Prostate gland (tissue), 2 donors: Measurements from ENCODE around the gene CALHM6.

Experiments used
- POLR2A ChIP-seq: fragments of 450-650 bp; IDR thresholded peaks from one replicate; pipeline ENCODE4 v1.6.1; 2016; ENCODE audit warnings: antibody characterized with exemption, mild to moderate bottlenecking
- POLR2AphosphoS5 ChIP-seq: sonication (generic); formaldehyde crosslinking; IDR thresholded peaks from one replicate; pipeline ENCODE4 v1.6.1; 2017; ENCODE audit warnings: antibody characterized with exemption
- TF ChIP-seq, protein P1 (sequence below), 4 experiments: fragments of 200-600 bp in 2 of 4; fragments of 450-650 bp in 2 of 4; sonication (generic) in 2 of 4; IDR thresholded peaks; 1 replicate in 3 of 4; 2 replicates in 1 of 4; pipeline ENCODE4 v1.5.1; 2016 to 2019; ENCODE audit warnings: antibody characterized with exemption in 4 of 4, mild to moderate bottlenecking in 2 of 4, moderate library complexity in 2 of 4

DNA sequence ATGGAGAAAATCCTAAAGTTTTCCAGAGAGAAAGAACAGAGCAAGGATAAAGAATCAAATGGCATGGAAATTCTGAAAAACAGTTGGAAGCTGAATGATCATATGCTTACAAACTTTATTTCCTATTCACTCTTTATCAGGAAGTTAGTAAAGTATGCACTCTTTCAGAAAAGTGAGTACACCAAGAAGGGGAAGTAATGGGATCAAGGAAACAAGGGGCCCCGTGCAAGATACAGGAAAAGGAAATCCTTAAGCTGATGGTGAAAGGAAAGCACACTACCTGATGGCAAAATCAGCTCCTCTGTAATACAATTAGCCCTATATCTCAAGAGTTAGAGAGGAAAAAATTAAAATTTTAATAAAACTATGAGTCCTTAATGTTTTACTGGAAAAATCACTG, 14.0 kb downstream of the CALHM6 start:
- no peak for TF ChIP-seq POLR2A
- TF ChIP-seq, protein P1, sequence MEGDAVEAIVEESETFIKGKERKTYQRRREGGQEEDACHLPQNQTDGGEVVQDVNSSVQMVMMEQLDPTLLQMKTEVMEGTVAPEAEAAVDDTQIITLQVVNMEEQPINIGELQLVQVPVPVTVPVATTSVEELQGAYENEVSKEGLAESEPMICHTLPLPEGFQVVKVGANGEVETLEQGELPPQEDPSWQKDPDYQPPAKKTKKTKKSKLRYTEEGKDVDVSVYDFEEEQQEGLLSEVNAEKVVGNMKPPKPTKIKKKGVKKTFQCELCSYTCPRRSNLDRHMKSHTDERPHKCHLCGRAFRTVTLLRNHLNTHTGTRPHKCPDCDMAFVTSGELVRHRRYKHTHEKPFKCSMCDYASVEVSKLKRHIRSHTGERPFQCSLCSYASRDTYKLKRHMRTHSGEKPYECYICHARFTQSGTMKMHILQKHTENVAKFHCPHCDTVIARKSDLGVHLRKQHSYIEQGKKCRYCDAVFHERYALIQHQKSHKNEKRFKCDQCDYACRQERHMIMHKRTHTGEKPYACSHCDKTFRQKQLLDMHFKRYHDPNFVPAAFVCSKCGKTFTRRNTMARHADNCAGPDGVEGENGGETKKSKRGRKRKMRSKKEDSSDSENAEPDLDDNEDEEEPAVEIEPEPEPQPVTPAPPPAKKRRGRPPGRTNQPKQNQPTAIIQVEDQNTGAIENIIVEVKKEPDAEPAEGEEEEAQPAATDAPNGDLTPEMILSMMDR (IDR thresholded peaks at IDR 0.05), result no peak
- TF ChIP-seq POLR2AphosphoS5, result no peak
